HG03159 (cell line): ENCODE measurements around the gene CABP7.

Experiments
- ATAC-seq: cut with Tn5 transposase; IDR thresholded peaks from one replicate; pipeline ENCODE4 v1.9.1; 2021; ENCODE audit warnings: mild to moderate bottlenecking, moderate library complexity; ENCODE audit not compliant: unreplicated experiment

The CABP7 gene

GRCh38 chr22:29769723-29770321, 50.0 kb downstream of the CABP7 start:
- no peak for ATAC-seq

GRCh38 chr22:29772170-29772641, 52.4 kb downstream of the CABP7 start:
- ATAC-seq = no peak

GRCh38 chr22:29773233-29773632, 53.4 kb downstream of the CABP7 start:
- no peak for ATAC-seq

- no peak for ATAC-seq
Observed at GRCh38 chr22:29780220-29780619, 60.4 kb downstream of the CABP7 start.

- ATAC-seq = no peak
Observed at GRCh38 chr22:29780748-29781676, 61.2 kb downstream of the CABP7 start.
